Mononuclear cell (primary cell): ENCODE results near the gene SLC16A8. TPM values are rescaled to one million over a fixed set of nuclear protein-coding genes. Genes with fewer than 3 reads are reported as not detected.

ENCODE experiments used
- H3K27me3 ChIP-seq: 2 replicates; pipeline ENCODE4 v1.6.0; 2011; ENCODE audit warnings: low read length, control low read depth; ENCODE audit not compliant: insufficient read depth
- H3K4me1 ChIP-seq: 2 replicates; pipeline ENCODE4 v1.5.1; 2011; ENCODE audit warnings: mild to moderate bottlenecking, low read length, control low read depth; ENCODE audit not compliant: insufficient read depth
- H3K4me3 ChIP-seq: 2 replicates; pipeline ENCODE4 v1.5.1; 2011; ENCODE audit warnings: mild to moderate bottlenecking, low read length, moderate library complexity
- H3K9me3 ChIP-seq: 2 replicates; pipeline ENCODE4 v1.5.1; 2011; ENCODE audit warnings: low read depth, mild to moderate bottlenecking, control low read depth, low read length
- total RNA-seq: library from RNA; depleted of rRNA; stranded (reverse); fragments of >200 nt; gene quantifications from one replicate; pipeline ENCODE4 v1.2.3, GENCODE V29; 2012

Gene SLC16A8
- total RNA-seq, 1 donor = not detected

DNA sequence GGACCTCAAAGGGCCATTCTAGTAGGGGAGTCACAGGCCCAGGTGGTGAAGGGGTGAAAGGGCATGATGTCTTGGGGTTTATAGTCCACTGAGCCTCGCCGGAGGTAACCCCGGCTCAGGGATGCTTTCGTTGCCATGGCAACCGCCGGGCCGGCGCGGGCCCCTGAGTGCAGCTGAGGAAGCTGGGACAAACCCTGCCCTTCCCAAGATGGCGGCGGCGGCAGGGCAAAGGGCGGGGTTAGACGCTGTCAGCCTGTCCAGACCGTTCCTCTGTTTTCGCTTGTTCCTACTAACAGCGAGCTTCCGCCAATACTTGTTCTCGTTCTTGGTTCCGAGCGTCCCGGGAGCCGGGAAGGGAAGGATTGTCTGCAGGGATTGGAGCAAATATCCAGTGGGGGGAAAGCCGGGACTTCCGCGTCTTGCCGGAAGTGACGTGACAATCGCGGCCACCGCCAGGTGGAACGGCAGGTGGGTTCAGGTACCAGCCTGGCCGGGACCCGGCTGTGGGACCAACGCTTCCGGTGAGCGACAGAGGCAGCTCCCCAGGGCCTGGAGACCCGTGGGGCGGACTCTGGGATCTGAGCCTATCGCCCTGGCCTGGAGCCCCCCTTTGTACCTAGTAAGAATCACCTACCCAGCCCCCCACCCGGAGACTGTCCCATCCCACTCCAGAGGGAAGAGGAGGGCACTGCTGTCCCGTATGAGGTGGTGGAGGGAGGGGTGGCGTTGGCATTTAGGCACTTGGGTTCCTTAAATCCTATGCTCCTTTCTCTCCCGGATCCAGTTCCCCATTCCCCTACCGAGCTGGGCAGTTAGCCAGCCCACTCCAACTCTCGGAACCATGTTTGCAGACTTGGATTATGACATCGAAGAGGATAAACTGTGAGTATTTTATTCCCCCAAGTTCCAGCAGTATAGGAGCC is 26.8 kb downstream of the SLC16A8 start, which contains the start of gene PICK1:
Gene PICK1 (plus strand): TSS at position 436 of the 923 bp plus-strand sequence. CDS start 406 bp downstream, at position 842.
- Histone ChIP-seq H3K27me3 (no peaks in the 10 kb centered on the region), H3K9me3 (no peaks in the 10 kb centered on the region), H3K4me3 (peak within 1 kb of the TSS; percentile 91), H3K4me1 (peaks cover 10% of the 10 kb centered on the region)

DNA sequence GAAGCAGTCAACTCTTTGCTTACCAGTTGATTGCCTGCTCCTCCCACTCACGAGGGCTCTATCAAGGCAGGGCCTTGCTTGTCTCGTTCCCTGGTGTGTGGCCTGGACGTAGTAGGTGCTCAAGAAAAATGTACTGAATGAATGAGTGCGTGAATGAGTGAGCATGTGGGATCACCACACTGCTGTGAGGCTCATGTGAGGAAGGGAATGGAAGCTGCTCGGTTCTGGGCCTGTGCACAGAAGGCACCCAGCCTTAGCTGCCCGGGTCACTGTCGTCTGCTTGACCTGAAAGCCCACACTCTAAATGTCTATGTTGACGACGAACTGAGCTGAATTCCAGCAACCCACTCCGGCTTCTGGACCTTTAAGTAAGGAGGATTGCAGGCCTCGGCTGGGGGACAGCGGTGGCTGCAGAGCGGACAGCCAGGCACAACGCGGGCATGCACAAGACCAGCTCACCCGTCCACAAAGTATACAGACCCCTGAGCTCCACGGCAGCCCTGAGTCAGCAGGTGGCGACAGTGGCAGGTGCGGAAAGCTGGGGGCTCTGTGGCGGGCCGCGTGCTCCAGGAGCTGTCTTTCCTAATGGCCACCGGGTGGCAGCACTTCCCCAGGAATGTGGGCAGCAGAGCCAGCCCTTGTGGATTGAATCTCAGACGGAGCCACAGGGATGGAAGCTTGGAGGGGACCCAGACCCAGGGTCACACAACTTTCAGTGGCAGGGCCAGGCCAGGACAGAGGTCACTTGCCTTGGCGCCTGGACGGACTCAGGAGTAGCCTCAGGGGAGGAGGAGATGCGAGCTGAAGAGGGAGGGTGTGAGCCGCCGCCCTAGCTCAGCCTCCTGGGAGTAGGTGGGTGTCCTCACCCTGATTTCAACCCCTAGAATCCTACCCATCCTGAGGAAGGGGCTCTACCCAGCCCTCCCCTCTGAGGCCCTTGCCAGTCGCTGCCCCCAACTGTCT is 31.8 kb downstream of the SLC16A8 start:
- no peaks in the 10 kb centered on the region for H3K9me3 ChIP-seq

DNA sequence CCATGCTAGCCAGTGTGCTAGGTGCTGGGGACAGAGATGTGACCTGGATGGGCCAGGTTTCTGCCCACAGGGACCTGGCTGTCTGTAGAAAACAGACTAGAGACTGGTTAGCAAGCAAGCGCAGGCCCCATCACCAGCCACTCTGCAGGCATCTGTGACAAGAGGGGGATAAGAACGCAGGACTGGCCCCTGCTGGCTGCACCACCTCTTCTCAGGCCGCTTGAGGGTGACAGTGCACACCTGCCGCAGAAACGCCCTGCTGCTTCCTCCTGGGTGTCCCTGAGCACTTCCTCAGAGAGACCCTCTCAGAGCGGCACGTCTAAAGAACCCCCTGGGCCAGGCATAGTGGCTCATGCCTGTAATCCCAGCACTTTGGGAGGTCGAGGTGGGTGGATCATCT is 32.7 kb downstream of the SLC16A8 start:
- Histone ChIP-seq H3K4me1 (peaks cover 1% of the 10 kb centered on the region), H3K27me3 (no peaks in the 10 kb centered on the region), H3K9me3 (no peaks in the 10 kb centered on the region), H3K4me3 (no peak overlapping the region)

More for the DNA sequence above, 31.8 kb downstream of the SLC16A8 start:
- peaks cover 7% of the 10 kb centered on the region for H3K4me1 ChIP-seq
- no peak overlapping the region for H3K4me3 ChIP-seq
- no peaks in the 10 kb centered on the region for H3K27me3 ChIP-seq

DNA sequence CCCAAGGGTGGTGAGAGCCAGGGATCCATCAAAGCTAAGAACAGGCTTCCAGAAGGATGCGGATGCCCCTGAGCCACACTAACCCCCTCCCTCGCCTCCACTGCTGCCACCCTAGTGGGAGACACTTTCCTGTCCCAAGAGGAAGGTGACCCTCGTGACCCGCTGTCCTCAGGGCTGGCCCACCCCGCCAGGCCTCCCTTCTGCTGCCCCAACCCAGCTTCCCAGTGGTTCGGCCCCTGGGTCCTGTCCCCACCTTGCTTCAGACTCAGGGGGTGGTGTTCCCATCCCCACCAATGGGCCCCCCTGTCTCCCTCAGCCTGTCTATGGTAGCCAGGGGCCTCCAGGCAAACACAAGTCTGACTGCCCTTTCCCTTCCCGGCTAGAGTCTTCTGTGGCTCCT is 33.3 kb downstream of the SLC16A8 start:
- Histone ChIP-seq H3K9me3 (no peaks in the 10 kb centered on the region), H3K27me3 (no peaks in the 10 kb centered on the region), H3K4me1 (no peaks in the 10 kb centered on the region), H3K4me3 (no peak overlapping the region)

- no peaks in the 10 kb centered on the region for H3K27me3 ChIP-seq
- H3K9me3 ChIP-seq = no peaks in the 10 kb centered on the region
- no peaks in the 10 kb centered on the region for H3K4me1 ChIP-seq
- no peak overlapping the region for H3K4me3 ChIP-seq
These were observed 34.0 kb downstream of the SLC16A8 start for GRCh38 chr22:38049812-38050619.

DNA sequence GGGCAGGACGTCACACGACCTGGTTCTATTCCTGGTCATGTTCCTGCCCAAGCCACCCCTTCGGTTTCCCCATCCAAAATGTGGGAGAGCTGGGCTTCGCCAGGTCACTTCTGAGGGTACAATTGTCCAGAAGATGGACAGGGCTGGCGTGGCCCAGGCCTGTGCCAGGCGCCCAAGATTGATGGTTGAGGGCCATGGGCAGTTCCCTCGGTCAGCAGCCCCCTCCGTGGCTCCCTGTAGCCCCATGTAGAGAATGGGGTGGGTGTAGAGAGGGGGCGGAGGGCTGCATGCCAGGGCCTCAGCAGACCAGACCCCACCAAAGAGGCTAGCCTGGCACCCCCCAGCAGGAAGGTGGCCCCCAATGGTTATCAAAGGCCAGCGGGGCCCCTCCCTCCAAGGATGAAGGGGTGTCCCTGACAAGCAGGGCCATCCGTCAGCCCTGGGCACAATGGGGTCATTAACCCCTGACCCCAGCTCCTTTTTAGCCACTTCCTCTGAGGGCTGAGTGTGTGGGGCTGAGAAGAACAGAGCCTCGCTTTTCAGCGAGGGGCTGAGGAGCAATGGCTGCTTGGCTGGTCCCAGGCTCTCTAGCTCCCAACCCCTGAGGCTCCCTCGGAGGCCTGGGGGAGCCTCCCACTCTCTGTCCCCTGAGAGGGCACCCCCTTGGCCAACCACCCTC is 37.8 kb downstream of the SLC16A8 start:
- Histone ChIP-seq H3K4me1 (peaks cover 20% of the 10 kb centered on the region), H3K27me3 (no peaks in the 10 kb centered on the region), H3K9me3 (no peaks in the 10 kb centered on the region), H3K4me3 (no peak overlapping the region)

GRCh38 chr22:38043151-38044039 is 40.6 kb downstream of the SLC16A8 start:
- Histone ChIP-seq H3K4me1 (peaks cover 20% of the 10 kb centered on the region), H3K9me3 (no peaks in the 10 kb centered on the region), H3K4me3 (no peak overlapping the region), H3K27me3 (no peaks in the 10 kb centered on the region)

GRCh38 chr22:38042488-38042790 is 41.5 kb downstream of the SLC16A8 start:
- Histone ChIP-seq H3K4me3 (no peak overlapping the region), H3K9me3 (no peaks in the 10 kb centered on the region), H3K4me1 (peaks cover 20% of the 10 kb centered on the region), H3K27me3 (no peaks in the 10 kb centered on the region)

DNA sequence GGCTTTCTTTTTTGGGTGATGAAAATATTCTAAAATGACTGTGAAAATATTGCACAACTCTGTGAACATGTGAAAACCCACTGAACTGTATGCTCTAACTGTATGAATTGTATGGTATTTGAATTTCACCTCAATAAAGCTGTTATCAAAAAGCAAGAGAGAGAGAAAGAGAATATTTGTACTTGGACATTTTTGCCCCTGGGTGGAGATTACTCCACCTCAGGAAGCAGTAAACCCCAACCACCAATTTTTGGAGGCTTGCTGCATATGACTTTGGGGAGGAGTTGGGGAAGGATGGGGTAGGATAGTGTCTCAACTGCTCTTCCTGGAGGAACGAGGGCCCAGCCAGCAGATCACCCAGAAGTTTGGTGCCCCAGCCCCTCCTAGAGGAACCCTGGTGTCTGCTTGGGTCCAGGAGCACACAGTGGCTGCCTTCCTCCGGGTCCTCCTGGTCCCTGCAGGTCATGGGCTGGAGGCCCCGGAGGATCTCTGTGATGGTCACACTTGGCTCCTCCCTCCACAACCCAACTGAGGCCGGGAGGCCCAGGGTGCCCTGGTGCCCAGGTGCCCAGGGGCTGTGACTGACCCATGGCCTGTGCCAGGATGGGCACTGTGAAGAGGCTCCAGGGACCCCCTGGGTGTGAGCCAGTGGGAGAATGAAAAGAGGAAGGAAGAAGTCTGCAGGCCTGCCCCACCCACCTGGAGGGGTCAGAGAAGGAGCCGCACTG is 42.1 kb downstream of the SLC16A8 start:
- H3K9me3 ChIP-seq = no peaks in the 10 kb centered on the region
- no peaks in the 10 kb centered on the region for H3K27me3 ChIP-seq
- H3K4me3 ChIP-seq = no peak overlapping the region
- peaks cover 20% of the 10 kb centered on the region for H3K4me1 ChIP-seq

DNA sequence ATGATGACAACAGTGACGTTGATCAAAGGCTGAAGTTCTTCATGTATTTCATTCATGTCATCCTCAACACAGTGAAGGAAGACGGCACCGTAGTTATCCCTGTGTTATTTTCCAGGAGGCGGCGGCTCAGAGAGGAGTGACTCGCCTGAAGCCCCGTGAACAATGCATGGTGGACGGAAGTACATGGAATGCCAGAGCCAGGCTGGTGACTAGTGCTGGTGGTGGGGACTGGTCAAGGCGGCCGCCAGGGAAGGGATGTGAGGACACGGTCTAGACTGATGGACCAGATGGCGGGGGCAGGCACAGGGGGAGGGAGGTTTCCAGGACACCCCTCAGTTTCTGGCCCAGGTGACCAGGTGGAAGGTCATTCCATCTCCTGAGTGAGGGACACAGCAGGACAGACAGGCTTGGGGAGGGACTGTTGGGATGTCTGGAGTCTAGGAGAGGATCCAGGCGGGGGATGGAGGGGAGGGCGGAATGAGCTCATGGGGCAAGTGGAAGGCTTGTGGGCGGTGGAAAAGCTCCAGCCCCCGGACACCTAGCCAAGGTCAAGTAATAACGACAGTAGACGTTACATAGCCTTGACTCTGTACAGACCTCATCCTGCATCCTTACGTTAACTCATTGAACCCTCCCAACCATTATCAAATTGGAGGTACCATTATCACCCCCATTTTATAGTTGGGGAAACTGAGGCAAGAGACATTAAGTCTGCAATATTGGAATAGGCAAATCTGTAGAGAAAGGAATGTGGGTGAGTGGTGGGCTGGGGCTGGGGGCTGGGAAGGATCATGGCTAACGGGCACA is 42.8 kb downstream of the SLC16A8 start:
- H3K27me3 ChIP-seq = no peaks in the 10 kb centered on the region
- H3K9me3 ChIP-seq = no peaks in the 10 kb centered on the region
- peaks cover 20% of the 10 kb centered on the region for H3K4me1 ChIP-seq
- H3K4me3 ChIP-seq = no peak overlapping the region

DNA sequence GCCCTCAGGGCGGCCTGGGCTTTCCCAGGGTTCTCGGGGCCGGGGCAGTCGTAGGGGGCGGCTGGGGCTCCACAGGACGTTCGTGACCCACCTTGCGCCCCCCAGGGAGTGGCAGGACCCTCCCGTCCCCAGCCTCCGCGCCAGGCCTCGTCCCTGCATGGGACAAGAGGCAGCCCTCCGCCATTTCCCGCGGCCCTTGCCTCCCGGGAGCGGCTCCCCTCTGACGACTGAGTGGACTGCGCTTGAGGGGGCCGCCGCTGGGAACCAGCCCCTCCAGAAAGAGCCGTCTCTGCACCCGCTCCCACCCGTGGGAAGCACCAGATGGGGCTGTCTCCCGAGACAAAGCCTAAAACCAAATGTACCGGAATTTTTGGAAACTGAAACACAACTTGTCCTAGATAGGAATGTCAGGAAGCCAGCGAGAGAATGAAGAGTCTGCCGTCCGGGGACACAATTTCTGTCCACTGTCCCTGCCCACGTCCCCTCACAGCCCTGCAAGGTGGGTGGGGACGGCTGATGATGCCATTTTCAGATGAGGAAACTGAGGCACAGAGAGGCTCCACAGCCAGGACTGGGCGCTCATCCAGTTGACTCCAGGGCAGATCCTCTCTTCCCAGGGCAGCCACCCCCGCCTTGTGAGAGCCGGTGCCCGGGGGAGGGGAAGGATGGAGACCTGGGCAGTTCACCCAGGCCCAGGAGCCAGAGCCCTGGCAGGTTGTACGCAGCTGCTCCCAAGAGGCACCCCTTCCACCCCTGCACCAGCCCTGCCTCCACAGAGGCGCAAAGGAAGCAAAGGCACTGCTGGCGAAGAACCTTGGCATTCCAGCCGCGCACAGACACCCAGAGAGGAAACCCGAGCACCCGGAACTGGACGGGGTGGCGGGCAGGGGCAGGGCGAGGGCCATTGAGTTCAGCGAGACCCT is 44.8 kb downstream of the SLC16A8 start:
- Histone ChIP-seq H3K9me3 (no peaks in the 10 kb centered on the region), H3K4me3 (no peak overlapping the region), H3K4me1 (peaks cover 24% of the 10 kb centered on the region), H3K27me3 (no peaks in the 10 kb centered on the region)
